CD4-positive, alpha-beta T cell treated with Interleukin-10 for 1 hour (primary cell): ENCODE measurements around the gene GNAI1.
"Not testable (repeated sequence)": the region's sequence is repeated elsewhere in the genome, so short reads cannot be mapped to it uniquely, and the experiment has no call there.

Experiments
- DNase-seq: peaks from one replicate; pipeline ENCODE4 v3.0.0-alpha.2; 2020

Gene GNAI1

DNA sequence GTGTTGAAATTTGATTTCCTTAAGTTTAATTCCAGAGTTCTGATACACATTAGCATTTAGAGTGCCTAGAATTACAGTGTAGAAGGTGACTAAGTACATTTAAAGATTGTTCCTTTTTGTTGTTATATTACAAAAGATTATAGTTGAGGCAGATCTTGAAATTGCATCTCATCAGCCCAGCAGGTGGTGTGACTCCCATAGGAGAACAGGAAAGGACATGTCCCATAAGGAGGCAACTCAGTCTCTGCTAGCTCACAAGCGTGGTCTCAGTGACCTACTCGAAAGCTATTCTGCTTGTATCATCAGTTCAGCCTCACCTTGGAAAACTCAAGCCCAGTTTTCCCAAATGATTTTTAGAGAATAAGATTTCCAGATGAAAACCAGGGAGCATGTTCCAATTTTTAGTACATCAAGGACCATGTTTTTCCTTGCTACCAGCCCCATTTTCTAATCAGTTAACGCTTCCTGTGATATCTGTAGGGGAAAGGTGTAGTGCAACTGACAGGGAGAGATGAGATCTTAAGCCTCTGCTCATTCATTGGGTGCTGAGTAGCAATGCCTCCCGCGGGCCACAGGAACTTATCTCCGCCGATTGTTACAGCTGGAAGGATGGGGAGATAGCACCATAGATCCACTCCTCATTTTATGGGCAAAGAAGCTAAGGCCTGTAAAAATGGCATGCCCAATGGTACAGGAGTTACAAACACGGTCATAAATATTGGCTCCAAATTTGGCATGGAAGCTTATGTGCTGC, 1.1 kb upstream of the GNAI1 start:
- DNase-seq, result no peak

GRCh38 chr7:80134115-80134535, 506 bp upstream of the GNAI1 start:
- DNase-seq, result no peak

DNA sequence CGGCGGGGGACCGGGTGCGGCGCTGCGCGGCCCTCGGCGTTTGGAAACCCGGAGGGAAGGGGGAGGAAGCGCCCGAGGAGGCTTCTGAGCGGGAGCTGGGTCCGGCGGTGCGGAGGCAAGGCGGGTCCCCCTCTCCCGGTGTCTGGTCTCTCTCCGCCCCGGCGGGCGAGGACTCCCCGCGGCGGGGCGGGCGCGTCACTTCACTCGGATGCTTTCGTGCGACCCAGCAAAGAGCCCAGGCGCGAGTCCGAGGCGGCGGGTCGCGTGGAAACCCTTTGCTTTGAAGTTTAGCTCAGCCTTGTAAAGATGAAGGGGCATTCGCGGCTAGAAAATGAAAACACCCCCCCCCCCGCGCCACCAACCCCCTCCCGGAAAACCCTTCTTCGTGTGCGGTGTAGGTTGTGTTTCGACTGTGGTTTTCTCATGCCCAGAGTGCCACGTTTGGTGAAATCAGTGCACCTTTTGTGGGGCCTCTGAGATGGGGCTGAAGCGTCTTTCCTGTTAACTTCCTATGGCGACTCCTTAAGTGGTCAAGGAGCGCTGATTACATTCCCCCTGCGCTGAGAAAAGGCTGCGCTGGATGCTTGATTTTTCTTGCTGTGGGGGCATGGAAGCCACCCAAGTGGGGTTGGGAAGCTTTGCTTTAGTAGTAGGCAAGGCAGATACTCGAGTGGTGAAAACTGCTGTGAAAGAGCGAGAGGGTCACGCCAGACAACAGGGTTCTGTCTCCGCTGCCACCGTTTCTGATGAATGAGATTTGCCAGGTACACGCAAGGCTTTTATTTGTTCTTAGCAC, 876 bp downstream of the GNAI1 start:
- DNase-seq, result no peak

- no peak for DNase-seq
Observed at GRCh38 chr7:80136261-80137055, 1.8 kb downstream of the GNAI1 start.

- DNase-seq, result no peak
Observed at GRCh38 chr7:80137410-80137809, 2.8 kb downstream of the GNAI1 start.

DNA sequence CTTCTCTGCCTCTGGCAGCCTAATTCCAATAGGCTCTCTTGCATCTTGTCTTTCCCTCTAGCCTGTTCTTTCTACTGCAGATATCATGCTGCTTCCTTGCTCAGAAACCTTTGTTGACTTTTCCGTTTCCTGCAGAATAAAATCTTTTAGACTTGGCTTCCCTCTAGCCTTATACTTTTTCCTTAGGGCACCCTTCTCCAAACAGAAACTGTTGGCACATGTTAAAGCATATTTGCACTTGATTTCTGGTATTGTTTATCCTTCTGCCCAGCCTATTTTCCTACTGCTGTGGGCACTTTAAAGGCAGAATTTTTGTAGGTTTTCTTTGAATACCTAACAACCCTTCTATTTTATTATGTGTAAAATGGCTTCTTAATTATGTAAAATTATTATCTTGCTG, 4.6 kb downstream of the GNAI1 start:
- DNase-seq, result no peak

DNA sequence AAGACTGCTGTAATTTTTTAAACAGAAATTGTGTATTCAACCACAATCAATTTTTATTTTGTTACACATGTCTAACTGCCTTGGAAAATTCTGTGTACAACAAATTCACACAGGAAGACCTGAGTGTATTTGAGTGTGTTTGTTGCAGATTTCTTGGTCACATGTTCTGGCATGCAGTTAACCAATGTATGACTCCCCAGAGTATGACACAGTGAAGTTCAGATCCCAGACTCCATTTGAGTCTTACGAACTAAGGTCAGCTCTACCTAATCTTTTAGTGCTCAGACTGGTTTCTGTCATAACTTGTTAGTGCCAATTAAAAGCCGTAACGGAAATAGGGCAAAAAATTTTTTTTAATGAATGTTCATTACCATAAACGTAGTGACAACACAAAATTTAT, 5.8 kb downstream of the GNAI1 start:
- DNase-seq, result no peak

- no peak for DNase-seq
Observed at GRCh38 chr7:80141376-80141775, 6.7 kb downstream of the GNAI1 start.

GRCh38 chr7:80142853-80143580, 8.4 kb downstream of the GNAI1 start:
- no peak for DNase-seq

- DNase-seq, result no peak
Observed at GRCh38 chr7:80145780-80146422, 11.3 kb downstream of the GNAI1 start.

DNA sequence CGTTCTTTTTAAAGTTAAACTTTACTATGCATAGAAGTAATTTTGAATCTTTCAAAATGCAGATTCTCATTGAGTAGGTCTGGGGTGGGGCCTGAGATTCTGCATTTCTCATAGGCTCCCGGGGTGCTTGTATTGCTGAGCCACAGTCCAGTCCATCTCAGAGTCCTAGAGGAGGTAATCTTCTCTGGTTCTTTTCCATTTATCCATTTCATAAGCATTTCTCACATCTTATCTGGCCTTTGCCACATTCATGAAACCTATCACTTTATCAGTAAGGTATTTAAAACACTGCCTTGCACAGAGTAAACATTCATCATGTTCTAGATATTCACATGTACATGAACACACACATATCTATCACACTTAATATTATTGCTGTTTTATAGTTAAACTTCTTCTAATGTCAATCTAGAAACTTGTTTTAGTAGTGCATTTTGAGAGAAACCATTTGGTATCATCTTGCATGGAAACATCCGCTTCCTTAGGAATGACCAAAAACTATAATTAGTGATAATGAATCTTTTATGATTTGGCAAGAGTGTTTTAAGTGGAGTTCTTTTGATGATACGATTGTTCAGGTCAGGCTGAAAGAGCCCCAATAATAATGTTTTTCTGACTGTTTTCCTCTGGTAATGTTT, 12.0 kb downstream of the GNAI1 start:
- no peak for DNase-seq

GRCh38 chr7:80147543-80148391, 13.1 kb downstream of the GNAI1 start:
- DNase-seq, result no peak

DNA sequence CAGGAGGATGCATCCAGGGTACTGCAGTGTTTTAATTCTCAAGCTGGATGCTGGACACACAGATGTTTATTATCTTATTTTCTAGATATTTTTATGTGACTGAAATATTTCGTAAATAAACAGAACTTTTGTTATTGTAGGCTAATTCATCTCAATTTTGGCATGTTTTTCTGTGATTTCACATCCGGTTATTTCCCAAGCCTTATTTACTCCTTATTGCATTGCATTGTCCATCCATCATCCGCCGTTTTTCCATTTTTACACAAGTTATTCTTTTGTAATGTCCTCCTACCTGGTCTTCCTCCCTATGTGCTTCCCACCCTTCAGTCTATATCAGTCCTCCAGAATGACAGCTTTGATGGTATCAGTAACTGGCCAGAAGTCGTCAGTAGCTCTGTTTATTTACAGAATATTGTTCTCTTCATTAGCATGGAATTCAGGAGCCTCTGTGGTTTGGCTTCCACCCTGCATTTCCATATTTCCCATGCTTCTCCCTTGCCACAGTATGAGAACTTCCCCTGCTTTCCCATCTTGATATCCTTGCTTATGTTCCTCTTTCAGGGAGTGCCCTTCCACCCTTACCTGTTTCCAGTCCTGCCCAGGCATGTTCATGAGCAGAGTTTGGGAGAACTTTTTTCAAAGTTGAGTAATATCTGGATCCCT, 16.1 kb downstream of the GNAI1 start:
- no peak for DNase-seq

- no peak for DNase-seq
Observed at GRCh38 chr7:80151274-80151665, 16.6 kb downstream of the GNAI1 start.

GRCh38 chr7:80153446-80153845, 18.8 kb downstream of the GNAI1 start:
- DNase-seq, result no peak

GRCh38 chr7:80154656-80155333, 20.2 kb downstream of the GNAI1 start:
- no peak for DNase-seq

DNA sequence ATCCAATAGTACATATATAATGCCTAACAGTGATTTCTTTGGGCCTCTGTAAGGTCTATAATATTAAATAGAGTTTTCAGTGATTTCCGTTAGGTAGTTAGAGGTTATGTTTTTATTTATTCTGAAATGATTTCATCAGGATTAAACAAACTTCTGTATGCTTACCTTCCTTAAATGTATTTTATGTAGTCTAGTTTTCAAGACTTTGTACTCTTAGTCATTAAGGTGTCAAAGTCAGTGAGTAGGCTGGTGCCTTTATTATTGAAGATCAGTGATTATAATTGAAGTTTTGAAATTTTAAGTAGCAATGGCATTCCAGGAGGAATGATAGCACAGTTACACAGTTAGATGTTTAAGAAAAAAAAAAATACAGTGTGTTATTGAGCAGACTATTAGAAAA, 20.7 kb downstream of the GNAI1 start:
- no peak for DNase-seq

DNA sequence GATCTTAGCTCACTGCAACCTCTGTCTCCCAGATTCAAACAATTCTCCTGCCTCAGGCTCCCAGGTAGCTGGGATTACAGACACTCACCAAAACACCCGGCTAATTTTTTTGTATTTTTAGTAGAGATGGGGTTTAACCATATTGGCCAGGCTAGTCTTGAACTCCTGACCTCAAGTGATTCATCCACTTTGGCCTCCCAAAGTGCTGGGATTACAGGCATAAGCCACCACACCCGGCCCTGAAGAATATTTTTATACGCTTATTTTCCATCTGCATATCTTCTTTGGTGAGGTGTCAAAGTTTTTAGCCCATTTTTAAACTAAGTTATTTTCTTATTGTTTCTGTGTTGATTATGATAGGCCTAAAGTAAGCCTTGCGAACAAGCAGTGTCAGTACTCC, 23.1 kb downstream of the GNAI1 start:
- DNase-seq, result not testable (repeated sequence)

GRCh38 chr7:80159802-80160201, 25.2 kb downstream of the GNAI1 start:
- DNase-seq, result no peak

GRCh38 chr7:80161466-80161865, 26.8 kb downstream of the GNAI1 start:
- DNase-seq, result no peak
